Glutamatergic neuron (in vitro differentiated cells): Measurements from ENCODE around the gene MRTFA. TPM values are rescaled to one million over a fixed set of nuclear protein-coding genes. Genes with fewer than 3 reads are reported as not detected.

Experiments used
- DNase-seq: peaks from one replicate; pipeline ENCODE4 v3.0.0; 2022
- H3K27ac Mint-ChIP-seq: one replicate; pipeline ENCODE4 v1.8.0; 2020; ENCODE audit warnings: mild to moderate bottlenecking, mixed read lengths, inconsistent platforms; ENCODE audit not compliant: unreplicated experiment
- H3K27me3 Mint-ChIP-seq: one replicate; pipeline ENCODE4 v1.8.0; 2020; ENCODE audit warnings: mild to moderate bottlenecking, moderate library complexity, mixed read lengths, inconsistent platforms; ENCODE audit not compliant: unreplicated experiment
- H3K36me3 Mint-ChIP-seq: one replicate; pipeline ENCODE4 v1.8.0; 2020; ENCODE audit warnings: mild to moderate bottlenecking, mixed read lengths, inconsistent platforms; ENCODE audit not compliant: unreplicated experiment
- H3K4me1 Mint-ChIP-seq: one replicate; pipeline ENCODE4 v1.8.0; 2020; ENCODE audit warnings: mild to moderate bottlenecking, low read depth, mixed read lengths, inconsistent platforms; ENCODE audit not compliant: unreplicated experiment
- H3K4me3 Mint-ChIP-seq: one replicate; pipeline ENCODE4 v1.8.0; 2020; ENCODE audit warnings: mild to moderate bottlenecking, mixed read lengths, inconsistent platforms; ENCODE audit not compliant: unreplicated experiment
- H3K9me3 Mint-ChIP-seq: one replicate; pipeline ENCODE4 v1.8.0; 2020; ENCODE audit warnings: mild to moderate bottlenecking, moderate library complexity, mixed read lengths, inconsistent platforms; ENCODE audit not compliant: unreplicated experiment
- CTCF ChIP-seq: fragments of 200-600 bp; sonication (generic); IDR thresholded peaks from one replicate; pipeline ENCODE4 v1.5.0; 2021; ENCODE audit not compliant: partially characterized antibody, unreplicated experiment
- total RNA-seq: library from RNA; stranded (reverse); fragmentation: NEBNext Ultra II Directional; extraction: Animal tissue kit (Norgen Biotek cat#: 25700); gene quantifications from one replicate; pipeline ENCODE4 v1.2.1, GENCODE V29; 2021; ENCODE audit not compliant: unreplicated experiment

MRTFA gene
- total RNA-seq, 1 donor from 2014 or later, result 91.7 TPM

- no peak overlapping the region for H3K4me3 Mint-ChIP-seq
- H3K9me3 Mint-ChIP-seq, result peaks cover 6% of the 10 kb centered on the region
- peaks cover 6% of the 10 kb centered on the region for H3K4me1 Mint-ChIP-seq
- no peak for DNase-seq
- peaks cover 2% of the 10 kb centered on the region for H3K27me3 Mint-ChIP-seq
- no peak overlapping the region for H3K27ac Mint-ChIP-seq
- peaks cover 7% of the 10 kb centered on the region for H3K36me3 Mint-ChIP-seq
- TF ChIP-seq CTCF, result no peak
Measured at GRCh38 chr22:40463017-40463631, 173.4 kb downstream of the MRTFA start.

GRCh38 chr22:40462195-40462984, 174.1 kb downstream of the MRTFA start:
- peaks cover 2% of the 10 kb centered on the region for H3K4me1 Mint-ChIP-seq
- no peak for DNase-seq
- peaks cover 9% of the 10 kb centered on the region for H3K36me3 Mint-ChIP-seq
- H3K27me3 Mint-ChIP-seq, result peaks cover 2% of the 10 kb centered on the region
- no peak overlapping the region for H3K27ac Mint-ChIP-seq
- peaks cover 6% of the 10 kb centered on the region for H3K9me3 Mint-ChIP-seq
- H3K4me3 Mint-ChIP-seq, result no peak overlapping the region
- TF ChIP-seq CTCF, result no peak

GRCh38 chr22:40453671-40454070, 182.8 kb downstream of the MRTFA start:
- H3K4me1 Mint-ChIP-seq, result peaks cover 3% of the 10 kb centered on the region
- DNase-seq, result no peak
- peaks cover 3% of the 10 kb centered on the region for H3K27me3 Mint-ChIP-seq
- TF ChIP-seq CTCF, result no peak
- no peak overlapping the region for H3K27ac Mint-ChIP-seq
- peaks cover 4% of the 10 kb centered on the region for H3K36me3 Mint-ChIP-seq
- no peak overlapping the region for H3K4me3 Mint-ChIP-seq
- H3K9me3 Mint-ChIP-seq, result peaks cover 1% of the 10 kb centered on the region

GRCh38 chr22:40452730-40453487, 183.6 kb downstream of the MRTFA start:
- no peaks in the 10 kb centered on the region for H3K9me3 Mint-ChIP-seq
- H3K27me3 Mint-ChIP-seq, result peaks cover 3% of the 10 kb centered on the region
- no peak overlapping the region for H3K4me3 Mint-ChIP-seq
- H3K36me3 Mint-ChIP-seq, result no peaks in the 10 kb centered on the region
- TF ChIP-seq CTCF, result no peak
- peaks cover 3% of the 10 kb centered on the region for H3K4me1 Mint-ChIP-seq
- no peak overlapping the region for H3K27ac Mint-ChIP-seq
- DNase-seq, result no peak
